ENCODE data around the gene FNDC7.
"Not testable (repeated sequence)": the region's sequence is repeated elsewhere in the genome, so short reads cannot be mapped to it uniquely, and the experiment has no call there.

The FNDC7 gene

GRCh38 chr1:108695535-108695934, 17.2 kb upstream of the FNDC7 start:
- Mint-ChIP-seq H3K36me3 (ENCODE audit: low read depth) (peaks cover 49% of the 10 kb centered on the region), H3K4me1 (peaks cover 28% of the 10 kb centered on the region), H3K27ac (no peak overlapping the region), H3K27me3 (ENCODE audit: low read depth, poor library complexity) (peaks cover 3% of the 10 kb centered on the region), H3K4me3 (peak overlapping the region; percentile 64), H3K9me3 (no peaks in the 10 kb centered on the region)
- DNase-seq: no peak
- TF ChIP-seq CTCF (IDR thresholded peaks at IDR 0.05): no peak

- peaks cover 73% of the 10 kb centered on the region for H3K36me3 Mint-ChIP-seq (ENCODE audit: low read depth)
- H3K9me3 Mint-ChIP-seq: no peaks in the 10 kb centered on the region
- no peak for TF ChIP-seq CTCF (IDR thresholded peaks at IDR 0.05)
- DNase-seq: no peak
- no peaks in the 10 kb centered on the region for H3K27me3 Mint-ChIP-seq (ENCODE audit: low read depth, poor library complexity)
- no peak overlapping the region for H3K4me3 Mint-ChIP-seq
- H3K27ac Mint-ChIP-seq: peak overlapping the region; percentile 43
- peaks cover 8% of the 10 kb centered on the region for H3K4me1 Mint-ChIP-seq
These were observed 13.1 kb upstream of the FNDC7 start for GRCh38 chr1:108699375-108700332.

GRCh38 chr1:108701176-108701849, 11.4 kb upstream of the FNDC7 start:
- Mint-ChIP-seq H3K36me3 (ENCODE audit: low read depth) (peaks cover 66% of the 10 kb centered on the region), H3K9me3 (no peaks in the 10 kb centered on the region), H3K27me3 (ENCODE audit: low read depth, poor library complexity) (peaks cover 4% of the 10 kb centered on the region), H3K4me1 (no peaks in the 10 kb centered on the region), H3K4me3 (no peak overlapping the region), H3K27ac (no peak overlapping the region)
- no peak for TF ChIP-seq CTCF (IDR thresholded peaks at IDR 0.05)
- DNase-seq: no peak

- not testable (repeated sequence) for H3K4me3 Mint-ChIP-seq; H3K27ac Mint-ChIP-seq; DNase-seq; H3K4me1 Mint-ChIP-seq; H3K9me3 Mint-ChIP-seq; H3K27me3 Mint-ChIP-seq (ENCODE audit: low read depth, poor library complexity)
- H3K36me3 Mint-ChIP-seq (ENCODE audit: low read depth): peaks cover 58% of the 10 kb centered on the region
These were observed 10.6 kb upstream of the FNDC7 start for GRCh38 chr1:108702109-108702508.

GRCh38 chr1:108703939-108704338, 8.8 kb upstream of the FNDC7 start:
- Mint-ChIP-seq H3K27ac (no peak overlapping the region), H3K36me3 (ENCODE audit: low read depth) (peaks cover 40% of the 10 kb centered on the region), H3K9me3 (no peaks in the 10 kb centered on the region), H3K4me3 (no peak overlapping the region), H3K27me3 (ENCODE audit: low read depth, poor library complexity) (peaks cover 19% of the 10 kb centered on the region), H3K4me1 (no peaks in the 10 kb centered on the region)
- no peak for TF ChIP-seq CTCF (IDR thresholded peaks at IDR 0.05)
- DNase-seq: no peak

- no peak for TF ChIP-seq CTCF (IDR thresholded peaks at IDR 0.05)
- no peaks in the 10 kb centered on the region for H3K9me3 Mint-ChIP-seq
- H3K36me3 Mint-ChIP-seq (ENCODE audit: low read depth): peaks cover 34% of the 10 kb centered on the region
- H3K4me1 Mint-ChIP-seq: no peaks in the 10 kb centered on the region
- H3K27ac Mint-ChIP-seq: no peak overlapping the region
- H3K4me3 Mint-ChIP-seq: no peak overlapping the region
- DNase-seq: no peak
- peaks cover 20% of the 10 kb centered on the region for H3K27me3 Mint-ChIP-seq (ENCODE audit: low read depth, poor library complexity)
These were observed 8.2 kb upstream of the FNDC7 start for GRCh38 chr1:108704496-108704895.
